Lung (tissue), 12 donors: ENCODE measurements around the gene BRINP1. TPM values are rescaled to one million over a fixed set of nuclear protein-coding genes. Genes with fewer than 3 reads are reported as not detected.

Experiments used
- ATAC-seq: fragments of 200-7000 bp; cut with Tn5 transposase; one replicate; pipeline ENCODE4 v1.9.1; 2020; ENCODE audit warnings: moderate number of reproducible peaks; ENCODE audit not compliant: insufficient read depth, low FRiP score
- DNase-seq, 3 donors: peaks; one replicate each; pipeline ENCODE4 v3.0.0-alpha.2; 2013 to 2017
- H3K27ac ChIP-seq, 2 donors: one replicate each; pipeline ENCODE4 v1.5.1; 2013; ENCODE audit warnings: mild to moderate bottlenecking in 2 of 2, moderate library complexity in 2 of 2, control low read depth in 1 of 2, inconsistent platforms in 1 of 2, low read depth in 1 of 2, low read length in 1 of 2
- H3K27me3 ChIP-seq, 3 donors: one replicate each; pipeline ENCODE4 v1.5.1; 2013; ENCODE audit warnings: low read length in 2 of 3; ENCODE audit not compliant: control insufficient read depth in 3 of 3, insufficient read depth in 3 of 3
- H3K36me3 ChIP-seq, 4 donors: one replicate each; pipeline ENCODE4 v1.5.1; 2013; ENCODE audit warnings: low read length in 4 of 4, mild to moderate bottlenecking in 1 of 4, moderate library complexity in 1 of 4; ENCODE audit not compliant: control insufficient read depth in 4 of 4, insufficient read depth in 4 of 4
- H3K4me1 ChIP-seq, 5 donors: one replicate each; pipeline ENCODE4 v1.5.1; 2013; ENCODE audit warnings: low read length in 5 of 5, mild to moderate bottlenecking in 2 of 5, moderate library complexity in 1 of 5; ENCODE audit not compliant: control insufficient read depth in 5 of 5, insufficient read depth in 5 of 5
- H3K4me3 ChIP-seq: one replicate; pipeline ENCODE4 v1.5.1; 2013; ENCODE audit warnings: mild to moderate bottlenecking, control low read depth, moderate library complexity
- H3K9ac ChIP-seq, 2 donors: one replicate each; pipeline ENCODE4 v1.5.1; 2013; ENCODE audit warnings: low read length in 2 of 2, control low read depth in 1 of 2; ENCODE audit not compliant: insufficient read depth in 1 of 2
- H3K9me3 ChIP-seq, 4 donors: one replicate each; pipeline ENCODE4 v1.5.1; 2013; ENCODE audit warnings: low read length in 3 of 4, mild to moderate bottlenecking in 1 of 4, moderate library complexity in 1 of 4; ENCODE audit not compliant: control insufficient read depth in 4 of 4, insufficient read depth in 3 of 4
- CTCF ChIP-seq: IDR thresholded peaks from 2 replicates; pipeline ENCODE4 v1.5.1; 2012; ENCODE audit warnings: mild to moderate bottlenecking; ENCODE audit errors: control extremely low read depth, extremely low read depth
- WGBS, 2 donors: extraction: QIAGEN DNeasy Blood & Tissue Kit; methylation state at CpG; one replicate each; pipeline ENCODE4 v1.1.7; 2013; 5-methylcytosine and 5-hydroxymethylcytosine counted together
- polyA plus RNA-seq, 2 donors: library from polyadenylated mRNA; stranded (reverse); fragments of 200-250 nt; gene quantifications; one replicate each; pipeline ENCODE4 v1.2.1, GENCODE V29; 2013
- total RNA-seq, 2 donors: library from RNA; depleted of rRNA in 1 of 2; stranded (reverse); fragments of >200 nt in 1 of 2; gene quantifications; one replicate each; pipeline ENCODE4 v1.2.1, GENCODE V29; 2014 to 2021
- donor health status: control.
- donor health status: control.
- donor health status: Bipolar disorder and iron deficiency.
- donor health status: healthy.
- donor health status: DM: yes; HTN: yes; CAD: no.

BRINP1 gene
- total and polyA plus RNA-seq, 4 donors = 0.14 to 1.4 (median 0.42) TPM

- WGBS, 2 donors = 71 to 82% methylated on average over 4 of the region's 4 CpGs
- no peak for DNase-seq
- no peak overlapping the region for H3K27ac ChIP-seq
- no peak overlapping the region for H3K4me3 ChIP-seq
- H3K9ac ChIP-seq = no peak overlapping the region
- ATAC-seq = no peak
- peaks cover 0 to 2% (median 0%) of the 10 kb centered on the region in 4 donors for H3K9me3 ChIP-seq
- H3K36me3 ChIP-seq = no peaks in the 10 kb centered on the region
- no peaks in the 10 kb centered on the region for H3K4me1 ChIP-seq
- no peak for TF ChIP-seq CTCF
- no peaks in the 10 kb centered on the region for H3K27me3 ChIP-seq
Measured at GRCh38 chr9:119412399-119412798, 43.2 kb upstream of the BRINP1 start.

- Histone ChIP-seq H3K4me1 (no peaks in the 10 kb centered on the region), H3K9me3 (peaks cover 0 to 5% (median 0%) of the 10 kb centered on the region in 4 donors), H3K27me3 (no peaks in the 10 kb centered on the region), H3K27ac (no peak overlapping the region), H3K9ac (no peak overlapping the region), H3K36me3 (no peaks in the 10 kb centered on the region), H3K4me3 (no peak overlapping the region)
- no peak for ATAC-seq
- no peak for TF ChIP-seq CTCF
- WGBS, 2 donors = 64 to 66% methylated on average over 3 of the region's 3 CpGs
- DNase-seq = no peak
Measured at GRCh38 chr9:119409552-119409951, 40.3 kb upstream of the BRINP1 start.

GRCh38 chr9:119400606-119401005 lies 31.4 kb upstream of the BRINP1 start:
- ATAC-seq (no peak), DNase-seq (no peak)
- no peaks in the 10 kb centered on the region for H3K4me1 ChIP-seq
- peaks cover 0 to 3% (median 0%) of the 10 kb centered on the region in 4 donors for H3K9me3 ChIP-seq
- H3K27me3 ChIP-seq = no peaks in the 10 kb centered on the region
- H3K36me3 ChIP-seq = no peaks in the 10 kb centered on the region
- H3K9ac ChIP-seq = no peak overlapping the region
- no peak overlapping the region for H3K27ac ChIP-seq
- no peak for TF ChIP-seq CTCF
- no peak overlapping the region for H3K4me3 ChIP-seq
- WGBS, 2 donors = 41 to 48% methylated on average over 2 of the region's 2 CpGs

GRCh38 chr9:119398350-119398749 lies 29.1 kb upstream of the BRINP1 start:
- DNase-seq (no peak), ATAC-seq (no peak)
- no peak overlapping the region for H3K27ac ChIP-seq
- H3K9ac ChIP-seq = no peak overlapping the region
- H3K36me3 ChIP-seq = no peaks in the 10 kb centered on the region
- 78 to 84% methylated on average over 2 of the region's 2 CpGs for WGBS, 2 donors
- H3K4me3 ChIP-seq = no peak overlapping the region
- H3K9me3 ChIP-seq = no peaks in the 10 kb centered on the region
- TF ChIP-seq CTCF = no peak
- no peaks in the 10 kb centered on the region for H3K4me1 ChIP-seq
- H3K27me3 ChIP-seq = no peaks in the 10 kb centered on the region
